Measurements from ENCODE around the gene MGAT5B.

MGAT5B gene

GRCh38 chr17:76879691-76880090 is 11.5 kb downstream of the MGAT5B start:
- no peak for TF ChIP-seq POLR2A (IDR thresholded peaks at IDR 0.05; ENCODE audit: low read depth, low read length)
- no peak for DNase-seq (ENCODE audit: insufficient read length, low spot score)
- FAIRE-seq, result no peak

DNA sequence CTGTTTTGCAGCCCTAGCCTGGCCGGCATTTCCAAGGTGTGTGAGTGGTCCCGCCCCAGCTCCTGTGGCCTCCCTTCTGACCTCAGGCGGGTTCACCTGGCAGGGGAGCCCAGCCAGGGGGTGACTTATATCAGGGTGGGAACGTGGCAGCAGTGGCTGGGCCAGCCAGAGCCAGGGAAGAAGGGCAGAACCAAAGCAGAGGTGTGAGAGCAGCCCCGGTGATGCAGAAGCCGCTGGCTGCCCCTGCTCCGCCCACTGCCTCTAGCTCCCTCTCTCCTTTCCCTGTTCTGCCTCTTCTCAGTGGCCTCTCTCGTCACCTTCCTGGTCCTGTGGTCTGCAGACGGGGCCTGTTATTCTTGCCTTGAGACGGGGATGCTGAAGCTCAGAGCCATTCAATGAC is 12.1 kb downstream of the MGAT5B start:
- no peak for TF ChIP-seq POLR2A (IDR thresholded peaks at IDR 0.05; ENCODE audit: low read depth, low read length)
- DNase-seq (ENCODE audit: insufficient read length, low spot score) (no peak), FAIRE-seq (no peak)

DNA sequence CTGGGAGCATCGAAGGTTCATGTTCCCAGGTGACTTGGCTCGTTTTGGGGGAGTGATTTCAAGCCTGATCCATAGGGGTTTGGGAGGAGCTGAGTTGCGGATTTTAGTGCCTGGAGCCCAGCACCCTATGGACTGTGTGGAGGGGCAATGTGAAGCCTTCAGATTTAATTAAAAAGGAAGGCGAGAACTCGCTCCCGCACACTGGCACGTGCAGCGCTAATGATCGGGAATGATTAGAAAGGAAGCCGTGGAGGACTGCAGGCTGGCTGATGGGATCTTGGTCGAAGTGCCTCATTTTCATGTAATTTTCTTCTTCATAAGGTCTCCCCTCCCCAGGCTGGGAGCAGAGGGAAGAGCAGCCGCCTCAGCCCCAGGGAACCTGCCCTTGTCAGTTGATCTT is 12.8 kb downstream of the MGAT5B start:
- no peak for FAIRE-seq
- TF ChIP-seq POLR2A (IDR thresholded peaks at IDR 0.05; ENCODE audit: low read depth, low read length), result no peak
- no peak for DNase-seq (ENCODE audit: insufficient read length, low spot score)

DNA sequence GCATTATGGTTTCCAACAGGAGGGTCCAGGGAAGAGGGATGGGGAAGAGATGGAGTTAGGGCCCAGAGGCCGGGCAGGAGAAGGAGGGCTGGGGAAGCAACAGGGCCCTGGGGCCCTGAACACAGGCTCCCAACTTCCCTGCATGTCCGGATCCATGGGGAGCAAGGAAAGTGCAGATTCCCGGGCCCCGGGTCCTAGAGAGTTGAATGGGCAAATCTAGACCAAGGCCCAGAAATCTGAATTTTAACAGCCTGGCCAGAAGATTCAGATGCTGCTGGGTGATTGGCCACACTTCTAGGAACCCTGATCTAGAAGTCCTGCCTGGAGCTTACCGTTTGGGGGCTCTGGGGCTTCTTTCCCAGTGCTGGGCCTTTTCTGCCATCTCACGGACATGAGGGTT is 13.2 kb downstream of the MGAT5B start:
- DNase-seq (ENCODE audit: insufficient read length, low spot score) (no peak), FAIRE-seq (no peak)
- TF ChIP-seq POLR2A (IDR thresholded peaks at IDR 0.05; ENCODE audit: low read depth, low read length), result no peak

DNA sequence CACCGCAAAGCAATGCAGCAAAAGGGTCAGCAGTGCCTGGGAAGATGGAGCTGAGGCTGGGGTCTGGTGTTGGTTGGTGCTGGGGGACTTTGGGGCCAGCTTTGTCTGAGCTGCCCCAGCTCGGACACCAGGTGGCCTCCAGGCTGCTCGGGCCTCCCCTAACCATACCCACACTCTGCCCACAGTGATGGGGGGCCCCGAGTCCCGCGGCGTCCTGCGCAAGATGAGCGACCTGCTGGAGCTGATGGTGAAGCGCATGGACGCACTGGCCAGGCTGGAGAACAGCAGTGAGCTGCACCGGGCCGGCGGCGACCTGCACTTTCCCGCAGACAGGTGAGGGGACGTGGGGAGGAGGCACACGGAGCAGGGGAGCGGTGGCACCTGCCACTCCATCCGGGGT is 13.8 kb downstream of the MGAT5B start:
- FAIRE-seq (no peak), DNase-seq (ENCODE audit: insufficient read length, low spot score) (no peak)
- TF ChIP-seq POLR2A (IDR thresholded peaks at IDR 0.05; ENCODE audit: low read depth, low read length), result no peak

- TF ChIP-seq POLR2A (IDR thresholded peaks at IDR 0.05; ENCODE audit: low read depth, low read length), result no peak
- DNase-seq (ENCODE audit: insufficient read length, low spot score) (no peak), FAIRE-seq (no peak)
These were observed 15.7 kb downstream of the MGAT5B start for GRCh38 chr17:76883744-76884525.

GRCh38 chr17:76884995-76885893 is 17.0 kb downstream of the MGAT5B start:
- DNase-seq (ENCODE audit: insufficient read length, low spot score), result no peak
- TF ChIP-seq POLR2A (IDR thresholded peaks at IDR 0.05; ENCODE audit: low read depth, low read length), result no peak
- FAIRE-seq, result no peak

DNA sequence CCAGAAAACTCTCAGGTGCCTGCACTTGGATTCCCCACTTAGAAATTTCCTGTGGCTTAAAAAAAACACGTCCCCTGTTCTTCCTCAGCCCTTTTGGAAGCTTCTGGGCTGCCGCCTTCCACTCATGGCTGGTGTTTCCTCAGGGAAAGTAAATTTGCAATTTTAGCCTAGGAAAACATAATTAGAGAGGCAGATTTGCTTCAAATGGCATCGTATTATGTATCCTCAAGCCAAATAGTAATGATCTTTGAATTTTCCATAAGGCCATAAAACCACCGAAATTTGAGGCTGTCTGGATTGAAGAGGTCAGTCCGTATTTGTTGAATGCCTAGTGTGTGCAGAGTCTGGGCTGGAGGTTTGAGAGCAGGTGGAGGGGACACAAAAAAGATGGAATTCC is 17.7 kb downstream of the MGAT5B start:
- DNase-seq (ENCODE audit: insufficient read length, low spot score) (no peak), FAIRE-seq (no peak)
- no peak for TF ChIP-seq POLR2A (IDR thresholded peaks at IDR 0.05; ENCODE audit: low read depth, low read length)

DNA sequence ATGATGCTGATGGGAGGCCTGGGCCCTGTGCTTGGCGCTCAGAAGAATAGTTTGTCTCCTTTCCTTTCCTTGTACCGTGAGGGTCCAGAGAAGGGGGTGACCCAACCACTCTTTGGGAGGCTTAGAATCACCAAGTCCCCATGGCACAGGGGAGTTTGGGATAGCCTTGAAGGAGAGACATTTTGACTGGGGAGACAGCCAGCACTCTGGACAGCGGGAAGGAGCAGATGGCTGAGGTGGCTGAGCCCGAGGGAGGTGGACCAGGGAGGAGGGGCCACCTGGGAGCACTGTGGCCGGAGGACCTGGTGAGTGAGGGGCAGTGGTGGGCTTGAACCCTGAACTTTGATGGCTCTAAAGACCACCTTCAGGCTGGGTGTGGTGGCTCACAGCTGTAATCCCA is 18.2 kb downstream of the MGAT5B start:
- TF ChIP-seq POLR2A (IDR thresholded peaks at IDR 0.05; ENCODE audit: low read depth, low read length), result no peak
- DNase-seq (ENCODE audit: insufficient read length, low spot score) (no peak), FAIRE-seq (no peak)

DNA sequence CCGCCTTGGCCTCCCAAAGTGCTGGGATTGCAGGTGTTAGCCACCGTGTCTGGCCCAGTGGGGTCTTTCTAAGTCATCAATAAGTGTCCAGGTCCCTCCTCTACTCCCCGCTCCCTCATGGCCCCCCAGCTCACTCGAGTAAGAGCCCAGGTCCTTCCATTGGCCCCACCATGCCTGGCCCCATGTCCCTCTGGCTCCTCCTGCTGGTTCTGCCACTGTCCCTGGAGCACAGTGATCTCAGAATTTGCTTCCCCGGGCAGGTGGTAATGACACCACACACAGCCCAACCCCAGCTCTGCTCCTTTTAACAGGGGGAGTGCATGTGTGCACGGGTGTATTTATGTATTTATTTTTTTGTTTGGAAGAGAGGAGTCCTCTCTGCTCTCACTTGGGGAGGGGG is 19.6 kb downstream of the MGAT5B start:
- TF ChIP-seq POLR2A (IDR thresholded peaks at IDR 0.05; ENCODE audit: low read depth, low read length), result no peak
- FAIRE-seq (no peak), DNase-seq (ENCODE audit: insufficient read length, low spot score) (no peak)

GRCh38 chr17:76888661-76889060 is 20.5 kb downstream of the MGAT5B start:
- TF ChIP-seq POLR2A (IDR thresholded peaks at IDR 0.05; ENCODE audit: low read depth, low read length), result no peak
- no peak for FAIRE-seq
- DNase-seq (ENCODE audit: insufficient read length, low spot score), result no peak

DNA sequence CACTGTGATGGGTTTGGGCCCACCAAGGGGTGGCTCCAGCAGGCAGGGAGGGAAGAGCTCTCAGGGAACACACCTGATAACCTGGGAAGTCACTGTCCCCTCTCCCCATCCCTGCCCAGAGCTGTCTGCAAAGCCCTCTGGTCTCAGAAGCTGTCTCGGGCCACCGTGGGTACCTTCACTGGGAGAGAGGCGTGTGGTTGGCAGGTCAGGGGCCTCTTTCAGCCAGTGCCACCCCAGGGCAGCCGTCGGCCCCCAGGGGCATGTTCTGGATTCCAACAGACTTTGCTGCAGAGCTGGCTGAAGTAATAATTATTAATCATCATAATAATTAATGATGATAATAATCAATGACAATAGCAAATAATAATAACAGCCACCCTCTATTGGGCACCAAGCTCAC is 21.1 kb downstream of the MGAT5B start:
- DNase-seq (ENCODE audit: insufficient read length, low spot score) (no peak), FAIRE-seq (no peak)
- TF ChIP-seq POLR2A (IDR thresholded peaks at IDR 0.05; ENCODE audit: low read depth, low read length), result no peak

DNA sequence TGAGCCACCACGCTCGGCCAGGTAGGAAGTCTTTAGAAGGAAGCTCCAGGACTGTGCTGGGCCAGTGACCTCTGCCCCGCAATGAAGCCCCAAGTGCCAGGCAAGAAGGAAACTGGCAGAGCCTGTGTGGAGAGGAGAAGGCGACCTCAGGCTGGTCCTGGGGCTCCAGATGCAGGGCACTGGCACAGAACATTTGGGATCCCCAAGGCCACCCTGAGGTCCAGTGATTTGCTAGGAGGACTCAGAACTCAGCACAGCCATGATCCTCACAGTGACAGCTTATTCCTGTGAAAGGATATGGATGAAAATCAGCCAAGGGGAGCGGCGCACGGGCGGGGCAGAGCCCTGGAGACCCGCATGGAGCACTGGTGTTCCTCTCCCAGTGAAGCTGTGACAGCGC is 24.1 kb downstream of the MGAT5B start:
- TF ChIP-seq POLR2A (IDR thresholded peaks at IDR 0.05; ENCODE audit: low read depth, low read length), result no peak
- DNase-seq (ENCODE audit: insufficient read length, low spot score) (no peak), FAIRE-seq (no peak)

DNA sequence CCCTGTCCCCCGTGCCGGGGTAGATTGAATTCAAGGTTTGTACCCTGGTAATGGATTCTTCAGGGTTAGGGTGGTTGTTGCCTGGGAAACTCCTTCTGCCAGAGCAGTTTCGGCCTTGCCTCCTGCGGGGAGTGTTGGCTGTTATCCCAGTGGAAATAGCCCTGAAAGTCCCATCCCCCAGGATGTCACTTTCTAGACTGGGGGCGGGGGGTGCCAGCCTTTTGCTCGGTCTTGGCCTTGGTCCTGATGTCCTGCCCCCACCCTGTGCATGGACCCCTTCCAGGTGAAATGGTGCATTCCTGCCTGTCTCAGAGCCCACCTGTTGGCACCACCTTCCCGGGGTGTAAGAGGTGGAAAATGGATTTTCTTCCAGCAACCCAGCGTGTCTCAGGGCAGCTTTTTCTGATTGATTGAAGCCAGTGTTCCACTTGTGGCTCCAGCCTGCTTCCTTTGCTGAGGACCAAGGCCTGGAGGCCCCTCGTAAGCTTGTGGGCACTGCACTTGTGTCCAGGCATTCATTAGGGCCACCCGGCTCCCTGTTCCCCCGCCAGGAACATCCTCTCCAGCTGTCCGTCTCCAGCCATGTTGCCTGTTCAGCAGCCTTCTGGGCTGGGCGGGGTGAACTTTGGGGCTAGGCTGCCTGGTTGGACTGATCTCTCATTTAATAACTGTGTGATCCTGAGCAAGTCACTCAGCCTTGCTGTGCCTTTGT is 25.6 kb downstream of the MGAT5B start:
- TF ChIP-seq POLR2A (IDR thresholded peaks at IDR 0.05; ENCODE audit: low read depth, low read length), result no peak
- DNase-seq (ENCODE audit: insufficient read length, low spot score) (no peak), FAIRE-seq (no peak)

Measured in H54 (cell line).